HG02885 (cell line): ENCODE data around the gene NEUROG1.
"Not testable (repeated sequence)": the region's sequence is repeated elsewhere in the genome, so short reads cannot be mapped to it uniquely, and the experiment has no call there.

ENCODE experiments used
- ATAC-seq: cut with Tn5 transposase; IDR thresholded peaks from one replicate; pipeline ENCODE4 v1.9.1; 2021; ENCODE audit warnings: mild to moderate bottlenecking; ENCODE audit not compliant: unreplicated experiment, poor library complexity

NEUROG1 gene

DNA sequence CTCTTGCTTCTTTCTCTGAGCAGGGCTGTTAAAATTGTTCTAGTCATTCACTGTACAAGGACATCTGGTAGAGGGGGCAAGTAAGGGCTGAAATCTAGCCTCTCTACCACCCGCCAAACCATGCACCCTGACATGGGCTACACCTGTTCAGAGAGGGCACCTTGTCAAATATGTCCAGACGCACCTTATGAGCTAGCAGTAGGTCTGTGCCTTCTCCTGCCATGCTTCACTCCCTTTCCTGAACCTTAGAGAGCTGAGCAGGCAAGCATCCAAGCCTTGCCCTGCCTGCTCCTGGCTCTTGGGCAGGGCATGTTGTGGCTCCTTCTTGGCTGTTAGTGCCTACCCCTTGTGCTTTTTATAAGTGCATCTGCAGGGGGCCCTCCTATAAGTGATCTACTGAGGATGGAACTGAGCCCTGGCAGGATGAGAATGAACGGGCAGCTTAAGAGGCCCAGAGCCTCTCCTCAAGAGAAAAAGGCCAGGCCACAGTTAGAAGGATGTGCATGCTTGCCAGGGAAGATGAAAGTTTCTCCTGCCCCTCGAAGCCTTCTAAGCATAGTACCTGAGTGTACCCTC is 3.8 kb upstream of the NEUROG1 start:
- no peak for ATAC-seq

DNA sequence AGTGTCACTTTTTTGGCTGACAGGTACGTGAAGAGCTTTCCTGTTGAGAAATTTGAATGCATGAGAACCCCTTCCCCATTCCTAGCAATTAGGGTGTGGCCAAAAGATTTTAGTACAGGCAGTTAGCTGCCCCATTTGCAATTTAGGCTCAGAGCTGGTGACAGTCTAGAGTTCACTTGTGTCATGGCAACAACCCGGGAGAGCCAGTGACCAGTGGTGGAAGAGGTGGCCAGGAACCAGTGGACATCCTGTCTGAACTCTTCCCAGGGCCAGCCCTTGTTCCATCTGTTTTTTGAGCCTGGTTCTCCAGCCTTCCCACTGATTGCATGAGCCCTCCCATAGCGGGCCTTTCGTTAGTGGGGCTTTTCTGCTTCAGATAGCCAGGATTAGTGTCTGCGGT is 2.5 kb upstream of the NEUROG1 start:
- ATAC-seq, result no peak

DNA sequence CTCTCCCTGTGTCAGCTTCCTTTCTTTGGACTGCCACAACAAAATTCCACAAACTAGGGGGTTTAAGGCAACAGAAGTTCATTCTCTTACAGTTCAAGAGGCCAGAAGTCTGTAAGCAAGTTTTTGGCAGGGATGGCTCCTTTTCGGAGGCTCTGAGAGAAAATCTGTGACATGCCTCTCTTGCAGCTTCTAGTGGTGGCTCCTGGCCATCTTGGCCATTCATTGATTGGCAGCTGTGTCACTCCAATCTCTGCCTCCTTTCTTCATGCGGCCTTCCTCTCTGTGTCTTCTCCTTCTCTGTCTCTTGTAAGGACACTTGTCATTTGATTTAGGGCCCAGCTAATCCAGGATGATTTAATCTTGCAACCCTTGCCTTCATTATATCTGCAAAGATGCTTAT is 2.0 kb upstream of the NEUROG1 start:
- no peak for ATAC-seq

DNA sequence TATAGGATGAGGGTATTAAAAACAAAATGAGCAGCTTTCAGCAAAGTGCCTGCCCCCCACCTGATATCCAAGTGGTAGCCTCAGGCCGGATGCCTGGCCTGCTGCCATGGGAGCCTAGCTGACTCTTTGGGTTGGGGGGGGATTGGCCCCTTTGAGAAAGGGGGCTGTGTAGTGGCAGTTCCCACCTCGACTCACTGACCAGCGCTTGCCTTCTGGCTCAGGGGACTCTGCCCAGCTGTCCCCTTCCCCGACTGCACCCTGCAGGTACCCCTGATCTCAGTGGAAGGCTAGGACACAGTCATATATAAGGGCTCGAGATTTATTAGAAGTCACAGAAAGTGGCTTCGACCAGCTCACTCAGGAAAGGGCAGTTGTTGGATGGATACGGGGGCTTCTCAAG is 1.5 kb upstream of the NEUROG1 start:
- no peak for ATAC-seq

DNA sequence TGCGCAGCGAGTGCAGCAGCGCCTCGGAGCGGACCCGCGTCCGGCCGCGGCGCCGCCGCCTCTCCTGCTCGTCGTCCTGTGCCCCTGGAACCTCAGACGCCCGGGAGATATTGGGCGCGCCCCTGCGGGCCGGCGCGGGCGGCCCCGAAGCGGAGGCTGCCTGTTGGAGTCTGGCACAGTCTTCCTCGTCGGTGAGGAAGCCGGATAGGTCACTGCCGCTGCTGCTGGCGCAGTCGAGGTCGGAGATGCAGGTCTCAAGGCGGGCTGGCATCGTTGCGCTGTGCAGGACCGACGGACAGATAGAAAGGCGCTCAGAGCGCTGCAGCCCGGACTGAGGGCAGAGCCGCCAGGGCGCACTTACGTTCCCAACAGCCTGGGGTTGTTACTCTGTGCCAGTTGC is 344 bp downstream of the NEUROG1 start:
- ATAC-seq, result no peak

DNA sequence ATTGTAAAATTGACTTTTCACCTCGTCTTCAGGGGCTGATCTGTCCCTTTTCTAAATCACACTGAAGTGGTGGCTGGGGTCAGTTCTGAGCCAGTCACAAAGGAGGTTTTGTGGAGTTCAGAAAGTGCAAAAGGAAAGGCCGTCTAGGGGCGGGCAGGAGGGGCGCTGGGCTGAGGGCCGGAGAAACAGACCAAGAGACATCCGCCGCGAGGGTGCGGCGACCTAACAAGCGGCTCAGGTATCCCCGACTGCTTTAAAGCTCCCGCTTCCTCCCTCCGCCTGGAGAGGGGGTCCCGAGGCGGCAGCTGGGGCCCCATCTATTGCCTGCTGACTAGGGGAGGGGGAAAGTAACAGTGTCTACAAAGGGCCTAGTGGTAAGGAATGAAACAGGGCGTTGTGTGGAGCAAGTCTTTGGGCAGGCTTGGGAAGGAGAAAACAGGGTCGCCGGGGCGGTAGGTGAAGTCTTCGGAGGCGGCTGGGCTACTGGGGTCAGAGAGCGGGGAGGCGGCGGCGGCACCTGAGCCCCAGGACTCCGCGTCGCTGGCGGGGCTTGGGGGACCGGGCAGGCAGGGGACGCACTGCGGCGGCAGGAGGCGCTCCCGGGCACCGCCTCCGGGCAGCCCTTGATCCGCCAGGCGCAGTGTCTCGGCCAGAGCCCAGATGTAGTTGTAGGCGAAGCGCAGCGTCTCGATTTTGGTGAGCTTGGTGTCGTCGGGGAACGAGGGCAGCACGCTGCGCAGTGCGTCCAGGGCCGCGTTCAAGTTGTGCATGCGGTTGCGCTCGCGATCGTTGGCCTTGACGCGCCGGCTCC is 950 bp downstream of the NEUROG1 start:
- no peak for ATAC-seq

DNA sequence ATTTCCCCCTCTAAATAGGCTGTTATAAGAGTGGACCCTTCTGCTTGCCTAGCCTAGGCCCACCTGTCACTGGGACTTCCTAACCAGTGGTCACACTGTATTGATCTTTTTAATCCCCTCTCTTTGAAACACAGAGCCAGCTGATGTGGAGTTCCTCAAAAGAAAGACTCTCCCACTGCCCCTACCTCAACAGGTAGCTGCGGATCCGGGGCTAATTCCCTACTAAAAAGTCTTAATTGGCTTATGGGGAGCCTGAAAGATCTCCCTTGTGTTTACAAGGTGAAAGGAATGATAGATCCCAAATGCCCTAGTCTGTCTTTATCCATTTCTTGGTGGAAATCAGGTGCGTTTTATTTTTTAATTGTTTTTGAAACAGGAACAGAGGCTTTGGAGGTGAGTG is 2.0 kb downstream of the NEUROG1 start:
- no peak for ATAC-seq

DNA sequence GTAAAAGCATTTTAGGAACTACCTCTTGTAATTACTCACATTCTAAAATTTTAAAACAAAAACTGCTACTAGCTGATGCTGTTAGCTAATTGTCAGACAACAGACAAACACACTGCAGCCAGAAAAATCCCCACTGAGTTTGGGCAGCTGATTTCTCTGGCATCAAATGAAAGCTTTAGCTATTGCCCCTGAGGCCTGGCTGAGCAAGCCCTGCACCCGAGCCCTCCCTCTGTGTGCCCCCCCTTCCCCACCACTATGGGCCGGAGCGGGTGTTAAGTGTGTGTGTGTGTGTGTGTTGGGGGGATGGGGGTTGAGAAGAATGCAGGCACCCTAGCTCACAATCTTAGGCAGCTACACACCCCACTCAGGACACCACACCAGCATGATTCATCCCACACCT is 2.4 kb downstream of the NEUROG1 start:
- ATAC-seq, result no peak

DNA sequence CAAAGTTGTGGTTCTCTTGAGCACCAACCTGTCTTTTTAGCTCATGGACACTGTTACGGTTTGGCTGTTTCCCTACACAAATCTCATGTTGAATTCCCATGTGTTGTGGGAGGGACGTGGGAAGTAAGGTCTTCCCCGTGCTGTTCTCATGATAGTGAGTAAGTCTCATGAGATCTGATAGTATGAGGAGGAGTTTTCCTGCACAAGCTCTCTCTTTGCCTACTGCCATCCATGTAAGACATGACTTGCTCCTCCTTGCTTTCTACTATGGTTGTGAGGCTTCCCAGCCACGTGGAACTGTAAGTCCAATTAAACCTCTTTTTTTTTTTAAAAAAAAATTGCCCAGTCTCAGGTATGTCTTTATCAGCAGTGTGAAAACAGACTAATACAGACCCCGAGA is 6.2 kb downstream of the NEUROG1 start:
- ATAC-seq, result not testable (repeated sequence)

DNA sequence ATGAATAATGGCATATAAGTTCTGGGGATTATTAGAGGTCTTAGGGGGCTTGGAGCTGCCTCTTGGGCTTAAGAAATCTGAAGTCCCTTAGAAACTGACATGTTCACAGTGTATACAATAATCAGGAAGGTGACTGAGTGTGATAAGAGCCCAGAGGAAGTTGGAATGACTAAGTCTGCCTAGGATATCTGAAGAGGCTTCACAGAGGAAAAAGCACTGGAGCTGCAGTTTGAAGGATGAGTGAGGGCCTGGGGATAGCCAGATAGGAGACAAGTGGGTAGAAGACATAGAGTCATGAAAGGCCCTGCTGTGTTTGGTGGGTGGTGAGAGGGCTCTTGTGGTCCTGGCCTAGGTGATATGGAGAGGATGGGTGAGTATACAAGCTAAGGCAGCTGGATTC is 8.8 kb downstream of the NEUROG1 start:
- no peak for ATAC-seq

DNA sequence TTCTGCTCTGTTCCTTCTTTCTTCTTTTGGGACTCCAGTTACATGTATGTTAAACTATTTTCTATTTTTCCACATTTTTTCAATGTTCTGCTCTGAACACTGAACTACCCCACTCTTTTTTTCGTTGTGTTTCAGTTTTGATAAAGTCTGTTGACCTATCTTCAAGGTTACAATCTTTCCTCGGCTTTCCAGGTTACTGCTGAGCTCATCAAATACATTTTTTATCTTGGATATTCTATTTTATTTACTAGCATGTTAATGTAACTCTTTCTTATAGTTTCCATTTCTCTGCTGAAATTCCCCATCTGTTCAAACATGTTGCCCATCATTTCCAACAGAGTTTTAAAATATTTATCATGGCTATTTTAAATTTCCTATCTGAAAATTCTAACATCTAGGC is 13.8 kb downstream of the NEUROG1 start:
- ATAC-seq, result no peak

DNA sequence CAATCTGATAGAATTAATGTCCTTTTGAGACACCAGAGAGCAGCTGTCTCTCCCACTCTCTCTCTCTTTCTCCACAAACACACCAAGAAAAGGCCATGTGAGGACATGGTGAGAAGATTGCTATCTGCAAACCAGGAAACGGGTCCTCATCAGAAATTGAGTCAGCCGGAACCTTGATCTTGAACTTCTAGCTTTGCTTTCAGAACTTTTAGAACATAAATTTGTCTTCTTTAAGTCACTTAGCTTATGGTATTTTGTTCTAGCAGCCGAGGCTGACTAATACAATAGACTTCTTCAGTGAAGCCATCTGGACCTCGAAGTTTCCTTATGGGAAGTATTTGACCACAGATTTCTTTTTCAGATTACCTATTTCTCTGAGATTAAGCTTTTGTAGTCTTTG is 18.1 kb downstream of the NEUROG1 start:
- ATAC-seq, result no peak

DNA sequence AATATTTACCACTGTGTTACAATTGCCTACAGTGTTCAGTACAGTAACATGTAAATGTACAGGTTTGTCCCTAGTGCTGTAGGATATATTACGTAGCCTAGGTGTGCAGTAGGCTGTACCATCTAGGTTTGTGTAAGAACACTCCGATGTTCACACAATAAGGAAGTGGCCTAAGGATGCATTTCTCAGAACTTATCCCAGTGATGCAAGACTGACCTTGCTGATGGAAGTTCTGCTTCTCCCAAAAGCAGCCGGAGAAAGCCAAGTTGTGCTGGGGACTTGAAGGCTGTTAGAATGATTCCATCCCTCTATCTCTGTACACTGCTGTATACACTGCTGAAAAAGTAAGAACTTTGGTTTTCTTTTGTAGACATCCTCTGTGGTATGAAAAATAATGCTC is 21.6 kb downstream of the NEUROG1 start:
- no peak for ATAC-seq

DNA sequence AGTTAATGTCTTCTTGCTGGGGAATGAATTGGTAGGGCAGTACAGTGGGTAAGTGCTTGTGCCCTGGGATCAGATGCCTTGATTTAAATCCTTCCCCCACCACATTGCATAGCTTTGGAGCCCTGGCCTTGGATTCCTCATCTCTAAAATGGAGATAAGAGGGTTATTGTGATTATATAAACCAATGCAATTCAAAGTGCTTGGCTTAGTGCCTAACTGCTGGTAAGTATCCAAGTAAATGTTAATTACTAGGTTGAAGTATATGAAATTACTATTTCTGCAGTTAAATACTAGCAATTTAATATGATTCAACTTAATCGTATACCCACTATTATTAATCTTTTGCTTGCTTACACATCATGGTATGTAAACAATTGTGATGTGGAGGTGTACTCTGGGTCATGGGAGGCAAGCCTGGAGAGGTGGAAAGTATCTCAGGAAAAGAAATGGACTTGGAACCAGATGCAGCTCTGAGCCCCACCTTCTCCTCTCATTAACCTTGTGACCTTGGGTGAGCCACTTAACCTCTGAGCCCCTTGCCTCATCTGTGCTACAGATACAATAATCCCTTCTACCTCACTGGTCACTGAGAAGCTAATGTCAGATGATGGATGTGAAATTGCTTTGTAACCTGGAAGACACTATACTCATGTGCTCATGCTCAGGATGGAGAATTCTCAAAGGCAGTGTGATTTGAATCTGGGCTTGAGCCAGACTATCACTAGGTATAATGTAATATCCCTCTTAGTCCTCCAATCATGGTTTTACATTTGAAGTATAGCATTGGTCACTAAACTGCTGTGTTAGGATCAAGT is 23.8 kb downstream of the NEUROG1 start:
- no peak for ATAC-seq

DNA sequence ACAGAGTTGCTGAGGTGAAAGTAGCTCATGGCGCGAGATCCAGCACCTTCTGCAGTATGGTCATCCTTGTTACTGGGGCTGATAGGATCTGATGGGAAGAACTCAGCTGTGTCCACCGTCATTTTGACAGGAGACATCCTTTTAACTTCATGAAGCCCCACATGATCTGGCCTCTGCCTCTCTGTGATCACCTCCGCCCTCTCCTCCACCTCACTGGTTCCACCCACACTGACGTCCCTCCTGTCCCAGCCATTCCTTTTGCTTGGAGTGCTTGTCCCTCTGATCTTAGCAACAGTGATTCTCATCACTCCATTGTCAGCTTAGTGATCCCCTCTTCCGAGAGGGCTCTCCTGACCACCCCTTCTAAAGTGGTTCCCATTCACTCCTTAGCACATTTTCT is 25.8 kb downstream of the NEUROG1 start:
- ATAC-seq, result no peak

DNA sequence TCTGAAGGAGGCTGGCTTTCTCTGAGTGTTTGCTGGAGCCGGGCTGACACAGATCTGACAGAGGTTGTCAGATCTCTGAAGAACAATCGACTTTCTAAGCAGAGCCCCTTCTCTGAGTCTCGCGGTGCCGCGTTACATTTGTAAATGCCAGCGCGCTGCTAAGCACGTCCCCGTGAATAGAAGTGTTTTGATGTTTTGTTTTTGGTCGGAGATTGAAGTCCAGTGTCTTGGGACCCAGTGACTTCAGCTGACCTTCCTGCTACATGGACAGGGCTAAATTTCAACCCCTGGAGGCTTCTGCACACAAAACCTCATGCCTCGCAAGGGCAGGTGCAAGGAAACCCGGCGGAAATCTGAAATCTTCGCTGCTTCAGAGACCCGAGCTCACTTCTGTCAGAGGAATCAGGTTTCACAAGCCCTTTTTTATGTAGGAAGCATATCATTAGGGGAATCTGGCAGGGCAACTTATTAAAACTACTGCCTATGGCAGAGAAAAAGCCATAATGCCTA is 27.2 kb downstream of the NEUROG1 start:
- ATAC-seq, result no peak

DNA sequence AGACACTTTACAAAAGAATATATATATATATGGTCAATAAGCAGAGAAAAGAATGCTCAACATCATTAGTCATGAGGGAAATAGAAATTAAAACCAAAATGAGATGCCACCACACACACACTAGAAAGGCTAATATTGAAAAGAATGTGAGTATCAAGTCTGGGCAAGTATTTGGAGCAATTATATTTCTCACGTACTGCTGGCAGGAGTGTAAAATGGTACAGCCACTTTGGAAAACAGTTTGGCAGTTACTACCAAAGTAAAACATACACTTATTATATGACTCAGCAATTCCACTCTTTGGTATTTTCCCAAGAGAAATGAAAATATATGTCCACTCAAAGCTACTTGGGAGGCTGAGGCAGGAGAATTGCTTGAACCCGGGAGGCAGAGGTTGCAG is 29.8 kb downstream of the NEUROG1 start:
- no peak for ATAC-seq

DNA sequence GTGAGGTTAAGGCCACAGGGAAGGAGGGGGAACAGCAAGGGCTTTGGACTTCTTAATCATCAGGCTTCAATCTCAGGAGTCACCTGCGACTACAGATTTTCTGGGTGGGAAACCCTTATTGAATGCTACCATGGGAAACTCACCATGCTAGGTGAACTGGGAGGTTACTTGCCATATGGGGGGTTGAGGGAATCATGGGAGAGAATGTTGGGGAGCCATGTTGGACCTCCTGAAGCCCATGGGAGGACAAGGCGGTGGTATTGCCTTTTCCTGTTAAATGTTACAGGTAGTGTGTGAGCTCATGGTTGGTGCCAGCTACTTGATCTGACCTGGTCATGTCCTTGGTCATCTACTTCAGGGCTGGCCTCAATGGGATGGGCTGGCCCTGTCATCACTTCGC is 31.4 kb downstream of the NEUROG1 start:
- no peak for ATAC-seq

DNA sequence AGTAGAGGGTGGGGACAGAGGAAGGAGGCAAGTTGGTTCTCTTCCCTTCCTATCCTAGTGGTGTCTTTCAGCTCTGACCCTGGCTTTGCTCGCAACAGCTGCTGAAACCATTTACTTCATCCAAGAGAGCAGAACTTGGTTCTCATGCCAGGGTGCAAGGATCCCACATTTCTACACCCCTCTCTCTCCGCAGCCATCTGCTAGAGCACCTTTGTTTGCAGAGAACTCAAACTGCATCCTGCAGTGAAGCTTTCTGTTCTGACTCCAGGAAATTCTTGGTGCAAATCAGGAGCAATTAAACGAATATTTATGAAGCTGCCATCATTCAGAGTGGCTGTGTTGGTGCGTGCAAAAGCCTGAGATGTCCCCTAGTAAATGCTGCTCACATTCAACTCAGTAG is 31.9 kb downstream of the NEUROG1 start:
- no peak for ATAC-seq

DNA sequence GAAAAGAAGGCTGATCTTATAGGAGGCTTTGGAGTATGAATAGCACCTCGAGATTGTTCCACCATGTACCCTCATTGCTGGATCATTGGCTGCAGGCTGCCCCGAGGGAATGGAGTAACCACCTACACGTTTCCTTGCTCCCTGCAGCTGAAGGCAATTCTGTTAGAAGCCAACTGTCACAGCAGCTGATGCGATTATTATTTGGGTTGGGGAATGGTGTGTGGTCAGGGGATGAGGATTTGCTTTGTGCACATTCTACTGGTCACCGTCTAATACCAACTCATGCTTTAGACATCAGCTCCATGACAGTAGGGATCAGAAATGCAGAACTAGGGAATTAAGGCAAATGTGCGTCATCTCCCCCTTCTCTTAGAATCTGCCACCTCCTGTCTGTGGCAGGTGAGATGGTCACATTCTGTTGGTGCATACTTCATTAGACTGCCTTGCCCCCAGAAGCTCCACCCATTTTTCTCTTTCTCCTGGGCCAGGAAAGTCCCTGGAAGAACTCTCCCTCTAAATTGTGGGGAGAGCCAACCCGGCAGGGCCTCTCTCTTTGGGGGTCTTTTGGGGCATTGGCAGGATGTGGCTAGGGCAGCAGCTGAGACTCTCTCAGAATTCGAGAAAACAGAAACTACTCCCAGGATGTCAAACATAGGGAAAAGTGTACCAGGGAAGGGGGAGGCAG is 32.8 kb downstream of the NEUROG1 start:
- no peak for ATAC-seq

DNA sequence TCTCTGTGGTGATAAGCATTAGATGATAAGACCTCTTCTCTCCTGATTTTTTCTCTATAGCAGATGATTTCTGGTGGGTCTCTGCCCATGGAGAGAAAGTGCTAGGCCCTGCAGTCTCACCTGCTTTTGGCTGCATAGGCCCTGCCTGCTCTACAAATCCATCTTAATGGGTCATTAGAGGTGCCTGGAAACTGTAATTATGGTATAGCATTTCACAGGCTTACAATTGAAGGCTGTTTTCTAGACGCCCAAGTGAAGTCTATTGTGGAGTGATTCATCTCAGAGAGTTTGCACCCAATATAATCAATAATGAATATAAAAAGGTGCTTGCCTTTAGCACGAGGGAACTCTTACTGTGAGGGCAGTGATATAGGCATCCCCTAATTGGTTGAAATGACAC is 33.8 kb downstream of the NEUROG1 start:
- ATAC-seq, result no peak
